ENCODE results near the gene LINS1. TPM values are rescaled to one million over a fixed set of nuclear protein-coding genes. Genes with fewer than 3 reads are reported as not detected.

Gene LINS1
- total and polyA plus RNA-seq, 2 of the 8 experiments (the other 6 are each of a cell fraction or from before 2014, with no cell fraction given): 4.2 to 8.1 TPM

- ChIA-PET CTCF (ENCODE audit: partially characterized antibody) (no interaction called here), POLR2A (ENCODE audit: partially characterized antibody) (no interaction called here)
- Histone ChIP-seq H3K79me1 (ENCODE audit: low read depth, low read length) (no peaks in the 10 kb centered on the region), H3K9ac (replicated peaks in 1 of 4; ENCODE audit: extremely low read depth in 1 of 4, low read depth in 3 of 4, low read length in 3 of 4) (no peak overlapping the region), H3K14ac (ENCODE audit: insufficient read length) (no peak overlapping the region), H2AK5ac (ENCODE audit: low read depth, low read length) (no peak overlapping the region), H3K4me1 (replicated peaks in 1 of 4; ENCODE audit: control insufficient read depth in 3 of 4, insufficient read depth in 4 of 4, low read length in 3 of 4) (no peaks in the 10 kb centered on the region), H3K27me3 (replicated peaks in 1 of 4; ENCODE audit: control insufficient read depth in 3 of 4, extremely low read depth in 1 of 4, insufficient read depth in 3 of 4, low read length in 3 of 4) (no peaks in the 10 kb centered on the region), H2BK20ac (ENCODE audit: low read length) (no peak overlapping the region), H3K36me3 (ENCODE audit: control insufficient read depth in 2 of 4, insufficient read depth in 4 of 4, low read length in 3 of 4) (no peaks in the 10 kb centered on the region), H4K20me1 (replicated peaks in 1 of 2; ENCODE audit: control insufficient read depth in 1 of 2, insufficient read depth in 2 of 2, low read length in 2 of 2) (no peaks in the 10 kb centered on the region), H3K23me2 (ENCODE audit: low read depth, low read length) (no peaks in the 10 kb centered on the region), H4K5ac (ENCODE audit: insufficient read length, low read depth, low read length) (no peak overlapping the region), H2AFZ (ENCODE audit: low read length) (no peak overlapping the region), H3K79me2 (ENCODE audit: control insufficient read depth in 1 of 2, insufficient read depth in 2 of 2, low read length in 2 of 2) (no peaks in the 10 kb centered on the region), H2BK12ac (ENCODE audit: low read depth, low read length) (no peak overlapping the region), H3K4ac (replicated peaks; ENCODE audit: insufficient read length, low read depth, low read length) (no peak overlapping the region), H4K91ac (replicated peaks; ENCODE audit: insufficient read length, low read length) (no peak overlapping the region), H3K18ac (ENCODE audit: extremely low read depth, low read length) (no peak overlapping the region), H2BK15ac (ENCODE audit: low read length) (no peak overlapping the region), H3K27ac (ENCODE audit: low read depth, low read length) (no peak overlapping the region), H3K4me2 (ENCODE audit: insufficient read depth in 1 of 2, low read depth in 2 of 2, low read length in 2 of 2) (no peak overlapping the region), H3K9me3 (ENCODE audit: insufficient read depth in 2 of 2, low read depth in 1 of 2, low read length in 1 of 2) (peaks cover 27 to 42% of the 10 kb centered on the region in 2 experiments; a peak in 3 of 4 replicates), H3K23ac (ENCODE audit: insufficient read length) (no peak overlapping the region), H3K4me3 (ENCODE audit: extremely low read depth in 1 of 4, insufficient read depth in 2 of 4, low read depth in 3 of 4, low read length in 4 of 4) (no peak overlapping the region), H3K56ac (replicated peaks; ENCODE audit: insufficient read length, low read depth, low read length) (no peak overlapping the region), H2BK5ac (ENCODE audit: low read depth, low read length) (no peak overlapping the region), H4K8ac (ENCODE audit: extremely low read depth, insufficient read depth, low read length) (no peak overlapping the region), H2BK120ac (replicated peaks; ENCODE audit: low read depth, low read length) (no peak overlapping the region)
- FAIRE-seq: no peak
- 88% methylated on average over 6 of the region's 6 CpGs; no CpG with 5 or more reads in 1 of the 2 experiments for WGBS, 2 experiments (ENCODE audit: extremely low coverage in 1 of 2, insufficient coverage in 1 of 2, insufficient read length in 1 of 2, insufficient replicate concordance in 2 of 2, low coverage in 1 of 2, low lambda C conversion rate in 2 of 2, missing lambda C conversion rate in 1 of 2)
- DNase-seq (ENCODE audit: low read depth in 1 of 2, low spot score in 2 of 2): no peak
- no peak for TF ChIP-seq PHF8 (conservative IDR thresholded peaks at IDR 0.05; ENCODE audit: low read depth, low read length)
- TF ChIP-seq CHD1 (IDR thresholded peaks at IDR 0.05; ENCODE audit: low read depth, low read length): no peak
- TF ChIP-seq SRF (IDR thresholded peaks at IDR 0.05; ENCODE audit: low read depth, low read length): no peak
- TF ChIP-seq JUN (IDR thresholded peaks at IDR 0.05; ENCODE audit: low read depth, low read length): no peak
- no peak for TF ChIP-seq SP2 (IDR thresholded peaks at IDR 0.05; ENCODE audit: low read length)
- no peak for TF ChIP-seq TBP (IDR thresholded peaks at IDR 0.05; ENCODE audit: low read depth, low read length)
- no peak for TF ChIP-seq POLR2A (IDR thresholded peaks at IDR 0.05; ENCODE audit: control extremely low read depth in 1 of 2, low read depth in 2 of 2, low read length in 2 of 2)
- no peak for TF ChIP-seq E2F6 (IDR thresholded peaks at IDR 0.05)
- no peak for TF ChIP-seq MAFK (IDR thresholded peaks at IDR 0.05; ENCODE audit: low read depth, low read length)
- TF ChIP-seq SIX5 (IDR thresholded peaks at IDR 0.05; ENCODE audit: low read depth, low read length): no peak
- TF ChIP-seq ATF2 (IDR thresholded peaks at IDR 0.05; ENCODE audit: low read length): no peak
- no peak for TF ChIP-seq SP1 (IDR thresholded peaks at IDR 0.05; ENCODE audit: low read depth, low read length)
- TF ChIP-seq CHD2 (IDR thresholded peaks at IDR 0.05; ENCODE audit: low read length): no peak
- TF ChIP-seq TCF12 (IDR thresholded peaks at IDR 0.05; ENCODE audit: low read depth, low read length): no peak
- no peak for TF ChIP-seq TEAD4 (IDR thresholded peaks at IDR 0.05; ENCODE audit: low read depth, low read length)
Observed at GRCh38 chr15:100544946-100545345, 57.0 kb downstream of the LINS1 start.

All from H1 (cell line).